Measurements from ENCODE around the gene GLB1L. TPM values are rescaled to one million over a fixed set of nuclear protein-coding genes. Genes with fewer than 3 reads are reported as not detected.
"Not testable (repeated sequence)": the region's sequence is repeated elsewhere in the genome, so short reads cannot be mapped to it uniquely, and the experiment has no call there.

Gene GLB1L
- total RNA-seq, 2 donors from 2014 or later = 9.1 to 13.7 TPM

- no peak for TF ChIP-seq CTCF (IDR thresholded peaks at IDR 0.05)
- Histone ChIP-seq H3K4me1 (ENCODE audit: control insufficient read depth in 1 of 2, low read depth in 2 of 2) (peaks cover 15 to 25% of the 10 kb centered on the region in 2 donors), H3K27ac (no peak overlapping the region), H3K4me3 (no peak overlapping the region), H3K9me3 (no peaks in the 10 kb centered on the region), H3K27me3 (replicated peaks; ENCODE audit: insufficient read depth) (no peaks in the 10 kb centered on the region), H3K36me3 (peaks cover 6% of the 10 kb centered on the region)
- ATAC-seq (ENCODE audit: insufficient number of reproducible peaks, low FRiP score, low read depth) (no peak), DNase-seq (ENCODE audit: low spot score) (no peak)
Measured at GRCh38 chr2:219205165-219205538, 40.1 kb downstream of the GLB1L start.

- no peak for TF ChIP-seq CTCF (IDR thresholded peaks at IDR 0.05)
- no peak for DNase-seq (ENCODE audit: low spot score)
- no peak for ATAC-seq (ENCODE audit: insufficient number of reproducible peaks, low FRiP score, low read depth)
- Histone ChIP-seq H3K9me3 (no peaks in the 10 kb centered on the region), H3K4me3 (no peak overlapping the region), H3K27me3 (replicated peaks; ENCODE audit: insufficient read depth) (no peaks in the 10 kb centered on the region), H3K4me1 (ENCODE audit: control insufficient read depth in 1 of 2, low read depth in 2 of 2) (peaks cover 15 to 25% of the 10 kb centered on the region in 2 donors), H3K36me3 (peaks cover 4% of the 10 kb centered on the region), H3K27ac (no peak overlapping the region)
Measured at GRCh38 chr2:219204425-219205164, 40.6 kb downstream of the GLB1L start.

- H3K4me3 ChIP-seq; H3K36me3 ChIP-seq; ATAC-seq (ENCODE audit: insufficient number of reproducible peaks, low FRiP score, low read depth); H3K27me3 ChIP-seq (replicated peaks; ENCODE audit: insufficient read depth); H3K9me3 ChIP-seq; DNase-seq (ENCODE audit: low spot score); H3K4me1 ChIP-seq (ENCODE audit: control insufficient read depth in 1 of 2, low read depth in 2 of 2); H3K27ac ChIP-seq: not testable (repeated sequence)
Measured at GRCh38 chr2:219201331-219201730, 43.9 kb downstream of the GLB1L start.

DNA sequence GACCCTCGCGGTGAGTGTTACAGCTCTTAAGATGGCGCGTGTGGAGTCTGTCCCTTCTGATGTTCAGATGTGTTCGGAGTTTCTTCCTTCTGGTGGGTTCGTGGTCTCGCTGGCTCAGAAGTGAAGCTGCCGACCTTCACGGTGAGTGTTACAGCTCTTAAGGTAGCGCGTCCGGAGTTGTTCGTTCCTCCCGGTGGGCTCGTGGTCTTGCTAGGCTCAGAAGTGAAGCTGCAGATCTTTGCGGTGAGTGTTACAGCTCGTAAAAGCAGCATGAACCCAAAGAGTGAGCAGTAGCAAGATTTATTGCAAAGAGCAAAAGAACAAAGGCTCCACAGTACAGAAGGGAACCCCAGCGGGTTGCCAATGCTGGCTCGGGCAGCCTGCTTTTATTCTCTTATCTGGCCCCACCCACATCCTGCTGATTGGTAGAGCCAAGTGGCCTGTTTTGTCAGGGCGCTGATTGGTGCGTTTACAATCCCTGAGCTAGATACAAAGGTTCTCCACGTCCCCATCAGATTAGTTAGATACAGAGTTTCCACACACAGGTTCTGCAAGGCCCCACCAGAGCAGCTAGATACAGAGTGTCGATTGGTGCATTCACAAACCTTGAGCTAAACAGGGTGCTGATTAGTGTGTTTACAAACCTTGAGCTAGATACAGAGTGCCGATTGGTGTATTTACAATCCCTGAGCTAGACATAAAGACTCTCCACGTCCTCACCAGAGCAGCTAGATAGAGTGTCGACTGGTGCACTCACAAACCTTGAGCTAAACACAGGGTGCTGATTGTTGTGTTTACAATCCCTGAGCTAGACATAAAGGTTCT lies 44.5 kb downstream of the GLB1L start:
- DNase-seq (ENCODE audit: low spot score); H3K27ac ChIP-seq; H3K27me3 ChIP-seq (replicated peaks; ENCODE audit: insufficient read depth); H3K4me1 ChIP-seq (ENCODE audit: control insufficient read depth in 1 of 2, low read depth in 2 of 2); H3K4me3 ChIP-seq; ATAC-seq (ENCODE audit: insufficient number of reproducible peaks, low FRiP score, low read depth); H3K9me3 ChIP-seq; H3K36me3 ChIP-seq: not testable (repeated sequence)

DNA sequence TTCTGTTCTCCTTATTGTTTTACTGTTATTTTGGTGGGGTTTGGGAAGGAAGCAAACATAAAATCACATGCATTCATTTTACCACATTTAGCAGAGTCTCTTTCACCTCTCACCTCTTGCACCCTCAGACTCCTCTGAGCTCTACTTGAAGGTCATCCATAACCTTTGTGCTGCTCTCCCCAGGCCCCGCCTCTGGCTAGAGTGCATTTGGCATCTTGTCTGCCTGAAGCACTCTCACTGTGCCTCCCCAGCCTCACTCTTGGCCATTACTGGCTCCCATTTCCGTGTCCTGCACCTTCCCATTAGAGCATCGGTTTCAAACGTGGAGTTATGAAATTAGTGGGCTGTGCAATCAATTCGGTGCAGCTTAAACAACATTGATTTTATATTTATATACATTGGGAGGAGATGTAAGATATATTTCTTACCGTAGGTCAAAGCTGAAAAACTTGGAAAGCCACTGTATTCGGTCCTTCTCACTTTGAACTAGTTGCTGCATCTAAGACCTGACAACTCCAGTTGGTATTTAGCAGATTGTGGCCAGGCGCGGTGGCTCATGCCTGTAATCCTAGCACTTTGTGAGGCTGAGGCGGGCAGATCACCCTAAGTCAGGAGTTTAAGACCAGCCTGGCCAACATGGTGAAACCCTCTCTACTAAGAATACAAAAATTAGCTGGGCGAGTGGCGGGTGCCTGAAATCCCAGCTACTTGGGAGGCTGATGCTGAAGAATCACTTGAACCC lies 45.6 kb downstream of the GLB1L start:
- no peak for TF ChIP-seq CTCF (IDR thresholded peaks at IDR 0.05)
- no peaks in the 10 kb centered on the region for H3K27me3 ChIP-seq (replicated peaks; ENCODE audit: insufficient read depth)
- H3K36me3 ChIP-seq = no peaks in the 10 kb centered on the region
- no peaks in the 10 kb centered on the region for H3K9me3 ChIP-seq
- ATAC-seq (ENCODE audit: insufficient number of reproducible peaks, low FRiP score, low read depth) = no peak
- no peak overlapping the region for H3K4me3 ChIP-seq
- H3K27ac ChIP-seq = no peak overlapping the region
- no peaks in the 10 kb centered on the region for H3K4me1 ChIP-seq (ENCODE audit: control insufficient read depth in 1 of 2, low read depth in 2 of 2)
- no peak for DNase-seq (ENCODE audit: low spot score)

GRCh38 chr2:219198974-219199373 lies 46.3 kb downstream of the GLB1L start:
- no peak for DNase-seq (ENCODE audit: low spot score)
- Histone ChIP-seq H3K4me1 (ENCODE audit: control insufficient read depth in 1 of 2, low read depth in 2 of 2) (no peaks in the 10 kb centered on the region), H3K9me3 (no peaks in the 10 kb centered on the region), H3K27me3 (replicated peaks; ENCODE audit: insufficient read depth) (no peaks in the 10 kb centered on the region), H3K27ac (no peak overlapping the region), H3K36me3 (no peaks in the 10 kb centered on the region), H3K4me3 (no peak overlapping the region)
- no peak for TF ChIP-seq CTCF (IDR thresholded peaks at IDR 0.05)
- ATAC-seq (ENCODE audit: insufficient number of reproducible peaks, low FRiP score, low read depth) = no peak

All from thoracic aorta (tissue), 2 donors.